ENCODE results near the gene PRMT1.

Gene PRMT1

GRCh38 chr19:49656456-49657109, 20.5 kb upstream of the PRMT1 start:
- peaks cover 17% of the 10 kb centered on the region for H3K36me3 ChIP-seq (ENCODE audit: insufficient read depth, low read length)
- no peaks in the 10 kb centered on the region for H3K4me1 ChIP-seq (ENCODE audit: insufficient read depth, low read length)
- no peaks in the 10 kb centered on the region for H3K9me3 ChIP-seq (ENCODE audit: control insufficient read depth, insufficient read depth, low read length)
- H3K9ac ChIP-seq (ENCODE audit: low read depth, low read length), result no peak overlapping the region

GRCh38 chr19:49657493-49658138, 19.5 kb upstream of the PRMT1 start:
- Histone ChIP-seq H3K9ac (ENCODE audit: low read depth, low read length) (no peak overlapping the region), H3K9me3 (ENCODE audit: control insufficient read depth, insufficient read depth, low read length) (no peaks in the 10 kb centered on the region), H3K4me1 (ENCODE audit: insufficient read depth, low read length) (no peaks in the 10 kb centered on the region), H3K36me3 (ENCODE audit: insufficient read depth, low read length) (peaks cover 17% of the 10 kb centered on the region)

- Histone ChIP-seq H3K36me3 (ENCODE audit: insufficient read depth, low read length) (peaks cover 17% of the 10 kb centered on the region), H3K9me3 (ENCODE audit: control insufficient read depth, insufficient read depth, low read length) (no peaks in the 10 kb centered on the region), H3K9ac (ENCODE audit: low read depth, low read length) (no peak overlapping the region)
These were observed 18.9 kb upstream of the PRMT1 start for GRCh38 chr19:49658139-49658517.

GRCh38 chr19:49658566-49659442, 18.3 kb upstream of the PRMT1 start:
- H3K9ac ChIP-seq (ENCODE audit: low read depth, low read length), result no peak overlapping the region
- H3K4me1 ChIP-seq (ENCODE audit: insufficient read depth, low read length), result no peaks in the 10 kb centered on the region
- H3K9me3 ChIP-seq (ENCODE audit: control insufficient read depth, insufficient read depth, low read length), result no peaks in the 10 kb centered on the region
- peaks cover 17% of the 10 kb centered on the region for H3K36me3 ChIP-seq (ENCODE audit: insufficient read depth, low read length)

More at GRCh38 chr19:49658139-49658517, 18.9 kb upstream of the PRMT1 start:
- H3K4me1 ChIP-seq (ENCODE audit: insufficient read depth, low read length), result no peaks in the 10 kb centered on the region

GRCh38 chr19:49660338-49660961, 16.6 kb upstream of the PRMT1 start:
- Histone ChIP-seq H3K9me3 (ENCODE audit: control insufficient read depth, insufficient read depth, low read length) (no peaks in the 10 kb centered on the region), H3K4me1 (ENCODE audit: insufficient read depth, low read length) (no peaks in the 10 kb centered on the region), H3K9ac (ENCODE audit: low read depth, low read length) (no peak overlapping the region), H3K36me3 (ENCODE audit: insufficient read depth, low read length) (peaks cover 17% of the 10 kb centered on the region)

- Histone ChIP-seq H3K9me3 (ENCODE audit: control insufficient read depth, insufficient read depth, low read length) (no peaks in the 10 kb centered on the region), H3K36me3 (ENCODE audit: insufficient read depth, low read length) (peaks cover 17% of the 10 kb centered on the region), H3K9ac (ENCODE audit: low read depth, low read length) (no peak overlapping the region), H3K4me1 (ENCODE audit: insufficient read depth, low read length) (no peaks in the 10 kb centered on the region; the same call in 1 of the 2 replicates)
These were observed 15.1 kb upstream of the PRMT1 start for GRCh38 chr19:49662011-49662410.

- H3K9me3 ChIP-seq (ENCODE audit: control insufficient read depth, insufficient read depth, low read length), result no peaks in the 10 kb centered on the region
- H3K36me3 ChIP-seq (ENCODE audit: insufficient read depth, low read length), result peaks cover 14% of the 10 kb centered on the region
- H3K9ac ChIP-seq (ENCODE audit: low read depth, low read length), result no peak overlapping the region
- H3K4me1 ChIP-seq (ENCODE audit: insufficient read depth, low read length), result no peaks in the 10 kb centered on the region; the same call in 1 of the 2 replicates
These were observed 13.8 kb upstream of the PRMT1 start for GRCh38 chr19:49663224-49663623.

- Histone ChIP-seq H3K36me3 (ENCODE audit: insufficient read depth, low read length) (peaks cover 6% of the 10 kb centered on the region), H3K9me3 (ENCODE audit: control insufficient read depth, insufficient read depth, low read length) (no peaks in the 10 kb centered on the region), H3K4me1 (ENCODE audit: insufficient read depth, low read length) (no peaks in the 10 kb centered on the region; the same call in 1 of the 2 replicates), H3K9ac (ENCODE audit: low read depth, low read length) (peak overlapping the region; percentile 95)
These were observed 12.7 kb upstream of the PRMT1 start for GRCh38 chr19:49664171-49665035.

GRCh38 chr19:49665036-49665350, 12.1 kb upstream of the PRMT1 start:
- Histone ChIP-seq H3K4me1 (ENCODE audit: insufficient read depth, low read length) (no peaks in the 10 kb centered on the region; the same call in 1 of the 2 replicates), H3K9ac (ENCODE audit: low read depth, low read length) (peak overlapping the region; percentile 95), H3K36me3 (ENCODE audit: insufficient read depth, low read length) (peaks cover 3% of the 10 kb centered on the region; the same call in 1 of the 2 replicates), H3K9me3 (ENCODE audit: control insufficient read depth, insufficient read depth, low read length) (no peaks in the 10 kb centered on the region)

- peak within 1 kb of the TSS; percentile 95 for H3K9ac ChIP-seq (ENCODE audit: low read depth, low read length)
- no peaks in the 10 kb centered on the region; the same call in 1 of the 2 replicates for H3K4me1 ChIP-seq (ENCODE audit: insufficient read depth, low read length)
- H3K9me3 ChIP-seq (ENCODE audit: control insufficient read depth, insufficient read depth, low read length), result no peaks in the 10 kb centered on the region
- H3K36me3 ChIP-seq (ENCODE audit: insufficient read depth, low read length), result peaks cover under 1% of the 10 kb centered on the region; the same call in 1 of the 2 replicates
These were observed 11.5 kb upstream of the PRMT1 start, which contains the start of the genes BCL2L12 and IRF3 for GRCh38 chr19:49665351-49666119. BCL2L12 (plus strand) TSS chr19:49665933; CDS start chr19:49666693, 760 bp downstream. IRF3 (minus strand) TSS chr19:49665857; CDS start chr19:49664838, 1,019 bp downstream.

- H3K36me3 ChIP-seq (ENCODE audit: insufficient read depth, low read length), result no peaks in the 10 kb centered on the region
These were observed 11.0 kb upstream of the PRMT1 start for GRCh38 chr19:49666120-49666444.

GRCh38 chr19:49667473-49667872, 9.6 kb upstream of the PRMT1 start:
- Histone ChIP-seq H3K9ac (ENCODE audit: low read depth, low read length) (no peak overlapping the region; the same call in 1 of the 2 replicates), H3K4me1 (ENCODE audit: insufficient read depth, low read length) (no peaks in the 10 kb centered on the region; the same call in 1 of the 2 replicates), H3K36me3 (ENCODE audit: insufficient read depth, low read length) (no peaks in the 10 kb centered on the region), H3K9me3 (ENCODE audit: control insufficient read depth, insufficient read depth, low read length) (no peaks in the 10 kb centered on the region)

More at GRCh38 chr19:49666120-49666444, 11.0 kb upstream of the PRMT1 start:
- H3K9ac ChIP-seq (ENCODE audit: low read depth, low read length), result peak overlapping the region; percentile 95
- H3K4me1 ChIP-seq (ENCODE audit: insufficient read depth, low read length), result no peaks in the 10 kb centered on the region; the same call in 1 of the 2 replicates
- no peaks in the 10 kb centered on the region for H3K9me3 ChIP-seq (ENCODE audit: control insufficient read depth, insufficient read depth, low read length)

GRCh38 chr19:49669516-49669915, 7.6 kb upstream of the PRMT1 start:
- H3K36me3 ChIP-seq (ENCODE audit: insufficient read depth, low read length), result peaks cover 3% of the 10 kb centered on the region; the same call in 1 of the 2 replicates
- no peaks in the 10 kb centered on the region for H3K9me3 ChIP-seq (ENCODE audit: control insufficient read depth, insufficient read depth, low read length)
- no peaks in the 10 kb centered on the region; the same call in 1 of the 2 replicates for H3K4me1 ChIP-seq (ENCODE audit: insufficient read depth, low read length)
- no peak overlapping the region for H3K9ac ChIP-seq (ENCODE audit: low read depth, low read length)
